SU-DHL-6 (cell line): ENCODE results near the gene ZNF100.

Experiments
- H2AFZ ChIP-seq: fragments of 200-600 bp; sonication (generic); 2 replicates; pipeline ENCODE4 v1.6.1; 2014; ENCODE audit warnings: low read depth, mild to moderate bottlenecking, moderate library complexity, mixed read lengths, antibody characterized with exemption, low read length; ENCODE audit not compliant: severe bottlenecking
- H3F3A ChIP-seq: fragments of 200-600 bp; shearing (Covaris generic); 2 replicates; pipeline ENCODE4 v1.6.0; 2016; ENCODE audit warnings: antibody characterized with exemption, mild to moderate bottlenecking; ENCODE audit not compliant: insufficient read depth
- H3K27ac ChIP-seq: fragments of 200-600 bp; sonication (generic); 2 replicates; pipeline ENCODE4 v1.5.1; 2016; ENCODE audit warnings: low read depth, mild to moderate bottlenecking, low read length, moderate library complexity, mixed read lengths
- H3K27me3 ChIP-seq: fragments of 200-600 bp; sonication (generic), shearing (Covaris generic); 2 replicates; pipeline ENCODE4 v1.6.0; 2014; ENCODE audit warnings: mild to moderate bottlenecking, low read length
- H3K36me3 ChIP-seq: fragments of 200-600 bp; sonication (generic); 2 replicates; pipeline ENCODE4 v1.6.1; 2014; ENCODE audit warnings: mild to moderate bottlenecking, low read length, mixed read lengths
- H3K4me2 ChIP-seq: fragments of 300-600, 200-600 bp; shearing (Covaris generic), sonication (generic); 2 replicates; pipeline ENCODE4 v1.6.0; 2014; ENCODE audit warnings: low read length, low read depth, mild to moderate bottlenecking; ENCODE audit not compliant: poor library complexity, severe bottlenecking
- H3K4me3 ChIP-seq: fragments of 200-600 bp; sonication (generic); 2 replicates; pipeline ENCODE4 v1.5.1; 2014; ENCODE audit warnings: antibody characterized with exemption, low read length, mild to moderate bottlenecking, mixed read lengths; ENCODE audit not compliant: insufficient read depth, poor library complexity, severe bottlenecking
- H3K79me2 ChIP-seq: fragments of 200-600 bp; sonication (generic); 2 replicates; pipeline ENCODE4 v1.6.1; 2014; ENCODE audit warnings: mild to moderate bottlenecking, low read length, moderate library complexity; ENCODE audit not compliant: insufficient read depth
- H3K9ac ChIP-seq: fragments of 200-600 bp; sonication (generic); 2 replicates; pipeline ENCODE4 v1.7.0; 2014; ENCODE audit warnings: mild to moderate bottlenecking, low read length
- H3K9me2 ChIP-seq: fragments of 200-600 bp; sonication (generic); replicated peaks from 2 replicates; pipeline ENCODE4 v1.6.1; 2014; ENCODE audit warnings: low read length; ENCODE audit not compliant: insufficient read depth
- H3K9me3 ChIP-seq: fragments of 200-600 bp; sonication (generic); 2 replicates; pipeline ENCODE4 v1.6.1; 2014; ENCODE audit warnings: low read length, mixed read lengths; ENCODE audit not compliant: insufficient read depth
- H4K20me1 ChIP-seq: fragments of 200-600 bp; sonication (generic); 2 replicates; pipeline ENCODE4 v1.6.1; 2014; ENCODE audit warnings: low read depth, mild to moderate bottlenecking, antibody characterized with exemption, low read length, moderate library complexity, mixed read lengths
- CTCF ChIP-seq: fragments of 200-600 bp; sonication (generic); IDR thresholded peaks from one replicate; pipeline ENCODE4 v1.5.1; 2017; ENCODE audit warnings: antibody characterized with exemption, mild to moderate bottlenecking, low read length, moderate library complexity; ENCODE audit not compliant: insufficient read depth, poor library complexity, severe bottlenecking
- EZH2phosphoT487 ChIP-seq: fragments of 200-600 bp; sonication (generic), shearing (Covaris generic); conservative IDR thresholded peaks from 2 replicates; pipeline ENCODE4 v1.6.1; 2018; ENCODE audit warnings: mild to moderate bottlenecking, antibody characterized with exemption, low read length, moderate library complexity, mixed read lengths

ZNF100 gene

GRCh38 chr19:21705393-21705792 is 62.0 kb downstream of the ZNF100 start:
- Histone ChIP-seq H3K9ac (no peak overlapping the region), H4K20me1 (no peaks in the 10 kb centered on the region), H3K27me3 (no peaks in the 10 kb centered on the region), H3K9me2 (no peaks in the 10 kb centered on the region), H3K4me3 (no peak overlapping the region), H3K79me2 (no peaks in the 10 kb centered on the region), H2AFZ (no peak overlapping the region), H3K4me2 (no peak overlapping the region), H3K36me3 (no peaks in the 10 kb centered on the region), H3K27ac (no peak overlapping the region), H3F3A (no peaks in the 10 kb centered on the region), H3K9me3 (no peaks in the 10 kb centered on the region)
- TF ChIP-seq EZH2phosphoT487 (no peak), CTCF (no peak)

GRCh38 chr19:21704320-21704719 is 63.1 kb downstream of the ZNF100 start:
- Histone ChIP-seq H3K27ac (no peak overlapping the region), H3K27me3 (no peaks in the 10 kb centered on the region), H3K79me2 (no peaks in the 10 kb centered on the region), H3K9me3 (no peaks in the 10 kb centered on the region), H2AFZ (no peak overlapping the region), H3F3A (no peaks in the 10 kb centered on the region), H3K4me2 (no peak overlapping the region), H3K9me2 (no peaks in the 10 kb centered on the region), H4K20me1 (no peaks in the 10 kb centered on the region), H3K9ac (no peak overlapping the region), H3K4me3 (no peak overlapping the region), H3K36me3 (no peaks in the 10 kb centered on the region)
- TF ChIP-seq CTCF, result no peak
- TF ChIP-seq EZH2phosphoT487, result no peak

GRCh38 chr19:21699197-21699596 is 68.2 kb downstream of the ZNF100 start:
- Histone ChIP-seq H3K27ac (no peak overlapping the region), H3K4me3 (no peak overlapping the region), H3K9me2 (no peaks in the 10 kb centered on the region), H4K20me1 (no peaks in the 10 kb centered on the region), H3K36me3 (no peaks in the 10 kb centered on the region), H3K9ac (no peak overlapping the region), H2AFZ (peak overlapping the region; percentile 34), H3K27me3 (no peaks in the 10 kb centered on the region), H3K9me3 (no peaks in the 10 kb centered on the region), H3F3A (no peaks in the 10 kb centered on the region), H3K4me2 (no peak overlapping the region), H3K79me2 (no peaks in the 10 kb centered on the region)
- TF ChIP-seq CTCF, result no peak
- no peak for TF ChIP-seq EZH2phosphoT487
